ENCODE data around the gene TIMP2.
"Not testable (repeated sequence)": the region's sequence is repeated elsewhere in the genome, so short reads cannot be mapped to it uniquely, and the experiment has no call there.

TIMP2 gene

GRCh38 chr17:78898075-78898836, 26.9 kb downstream of the TIMP2 start:
- no peak for FAIRE-seq
- TF ChIP-seq TAF1 (IDR thresholded peaks at IDR 0.05; ENCODE audit: borderline replicate concordance, low read depth, low read length) (no peak), POLR2A (IDR thresholded peaks at IDR 0.05; ENCODE audit: low read depth, low read length) (no peak), POLR2AphosphoS5 (IDR thresholded peaks at IDR 0.05; ENCODE audit: low read depth, low read length) (no peak)
- no peak for DNase-seq (ENCODE audit: insufficient read length)

- TF ChIP-seq POLR2AphosphoS5 (IDR thresholded peaks at IDR 0.05; ENCODE audit: low read depth, low read length) (no peak), TAF1 (IDR thresholded peaks at IDR 0.05; ENCODE audit: borderline replicate concordance, low read depth, low read length) (no peak), POLR2A (IDR thresholded peaks at IDR 0.05; ENCODE audit: low read depth, low read length) (no peak)
- DNase-seq (ENCODE audit: insufficient read length) (no peak), FAIRE-seq (no peak)
Observed at GRCh38 chr17:78897664-78898047, 27.5 kb downstream of the TIMP2 start.

GRCh38 chr17:78896834-78897663, 28.1 kb downstream of the TIMP2 start:
- FAIRE-seq (no peak), DNase-seq (ENCODE audit: insufficient read length) (no peak)
- TF ChIP-seq POLR2AphosphoS5 (IDR thresholded peaks at IDR 0.05; ENCODE audit: low read depth, low read length) (no peak), POLR2A (IDR thresholded peaks at IDR 0.05; ENCODE audit: low read depth, low read length) (no peak), TAF1 (IDR thresholded peaks at IDR 0.05; ENCODE audit: borderline replicate concordance, low read depth, low read length) (no peak)

- FAIRE-seq (no peak), DNase-seq (ENCODE audit: insufficient read length) (no peak)
- TF ChIP-seq POLR2A (IDR thresholded peaks at IDR 0.05; ENCODE audit: low read depth, low read length), result no peak
- TF ChIP-seq TAF1 (IDR thresholded peaks at IDR 0.05; ENCODE audit: borderline replicate concordance, low read depth, low read length), result no peak
- no peak for TF ChIP-seq POLR2AphosphoS5 (IDR thresholded peaks at IDR 0.05; ENCODE audit: low read depth, low read length)
Observed at GRCh38 chr17:78896091-78896833, 28.9 kb downstream of the TIMP2 start.

GRCh38 chr17:78895322-78895721, 29.9 kb downstream of the TIMP2 start:
- DNase-seq (ENCODE audit: insufficient read length) (no peak), FAIRE-seq (no peak)
- TF ChIP-seq TAF1 (IDR thresholded peaks at IDR 0.05; ENCODE audit: borderline replicate concordance, low read depth, low read length), result no peak
- no peak for TF ChIP-seq POLR2AphosphoS5 (IDR thresholded peaks at IDR 0.05; ENCODE audit: low read depth, low read length)
- TF ChIP-seq POLR2A (IDR thresholded peaks at IDR 0.05; ENCODE audit: low read depth, low read length), result no peak

- no peak for TF ChIP-seq POLR2AphosphoS5 (IDR thresholded peaks at IDR 0.05; ENCODE audit: low read depth, low read length)
- no peak for TF ChIP-seq POLR2A (IDR thresholded peaks at IDR 0.05; ENCODE audit: low read depth, low read length)
- TF ChIP-seq TAF1 (IDR thresholded peaks at IDR 0.05; ENCODE audit: borderline replicate concordance, low read depth, low read length), result no peak
- no peak for DNase-seq (ENCODE audit: insufficient read length)
- FAIRE-seq, result no peak
Observed at GRCh38 chr17:78893684-78894083, 31.5 kb downstream of the TIMP2 start.

- DNase-seq (ENCODE audit: insufficient read length), result no peak
- TF ChIP-seq POLR2AphosphoS5 (IDR thresholded peaks at IDR 0.05; ENCODE audit: low read depth, low read length) (no peak), TAF1 (IDR thresholded peaks at IDR 0.05; ENCODE audit: borderline replicate concordance, low read depth, low read length) (no peak), POLR2A (IDR thresholded peaks at IDR 0.05; ENCODE audit: low read depth, low read length) (no peak)
- FAIRE-seq, result no peak
Observed at GRCh38 chr17:78892936-78893379, 32.2 kb downstream of the TIMP2 start.

GRCh38 chr17:78892520-78892919, 32.7 kb downstream of the TIMP2 start:
- no peak for FAIRE-seq
- DNase-seq (ENCODE audit: insufficient read length), result no peak
- TF ChIP-seq POLR2A (IDR thresholded peaks at IDR 0.05; ENCODE audit: low read depth, low read length) (no peak), TAF1 (IDR thresholded peaks at IDR 0.05; ENCODE audit: borderline replicate concordance, low read depth, low read length) (no peak), POLR2AphosphoS5 (IDR thresholded peaks at IDR 0.05; ENCODE audit: low read depth, low read length) (no peak)

GRCh38 chr17:78892062-78892456, 33.1 kb downstream of the TIMP2 start:
- FAIRE-seq, result no peak
- DNase-seq (ENCODE audit: insufficient read length), result no peak
- TF ChIP-seq TAF1 (IDR thresholded peaks at IDR 0.05; ENCODE audit: borderline replicate concordance, low read depth, low read length) (no peak), POLR2A (IDR thresholded peaks at IDR 0.05; ENCODE audit: low read depth, low read length) (no peak), POLR2AphosphoS5 (IDR thresholded peaks at IDR 0.05; ENCODE audit: low read depth, low read length) (no peak)

- no peak for FAIRE-seq
- no peak for DNase-seq (ENCODE audit: insufficient read length)
- TF ChIP-seq POLR2A (IDR thresholded peaks at IDR 0.05; ENCODE audit: low read depth, low read length), result no peak
- TF ChIP-seq POLR2AphosphoS5 (IDR thresholded peaks at IDR 0.05; ENCODE audit: low read depth, low read length), result no peak
- TF ChIP-seq TAF1 (IDR thresholded peaks at IDR 0.05; ENCODE audit: borderline replicate concordance, low read depth, low read length), result no peak
Observed at GRCh38 chr17:78891406-78892061, 33.7 kb downstream of the TIMP2 start.

GRCh38 chr17:78890498-78890897, 34.7 kb downstream of the TIMP2 start:
- DNase-seq (ENCODE audit: insufficient read length), result no peak
- TF ChIP-seq TAF1 (IDR thresholded peaks at IDR 0.05; ENCODE audit: borderline replicate concordance, low read depth, low read length) (no peak), POLR2AphosphoS5 (IDR thresholded peaks at IDR 0.05; ENCODE audit: low read depth, low read length) (no peak), POLR2A (IDR thresholded peaks at IDR 0.05; ENCODE audit: low read depth, low read length) (no peak)
- no peak for FAIRE-seq

GRCh38 chr17:78890096-78890495, 35.1 kb downstream of the TIMP2 start:
- not testable (repeated sequence) for FAIRE-seq; DNase-seq (ENCODE audit: insufficient read length)
